ENCODE data around the gene VPS13C. TPM values are rescaled to one million over a fixed set of nuclear protein-coding genes. Genes with fewer than 3 reads are reported as not detected.

Gene VPS13C
- total RNA-seq (2014; rRNA removed; shearing (Covaris generic)), result 6.5 and 9.7 TPM in 2 replicates

GRCh38 chr15:62060113-62060895 lies at the start of gene VPS13C:
TSS of gene VPS13C (minus strand) at chr15:62060447. CDS start at chr15:62060374, 73 bp downstream.
- DNase-seq, result peak; percentile 94
- H3K36me3 ChIP-seq (replicated peaks; ENCODE audit: control insufficient read depth, insufficient read depth, low read length), result no peaks in the 10 kb centered on the region
- H3K4me3 ChIP-seq (ENCODE audit: insufficient read depth, low read depth, low read length), result peak within 1 kb of the TSS; percentile 80
- peaks cover 31% of the 10 kb centered on the region for H3K27me3 ChIP-seq (ENCODE audit: control insufficient read depth, insufficient read depth, low read length)

DNA sequence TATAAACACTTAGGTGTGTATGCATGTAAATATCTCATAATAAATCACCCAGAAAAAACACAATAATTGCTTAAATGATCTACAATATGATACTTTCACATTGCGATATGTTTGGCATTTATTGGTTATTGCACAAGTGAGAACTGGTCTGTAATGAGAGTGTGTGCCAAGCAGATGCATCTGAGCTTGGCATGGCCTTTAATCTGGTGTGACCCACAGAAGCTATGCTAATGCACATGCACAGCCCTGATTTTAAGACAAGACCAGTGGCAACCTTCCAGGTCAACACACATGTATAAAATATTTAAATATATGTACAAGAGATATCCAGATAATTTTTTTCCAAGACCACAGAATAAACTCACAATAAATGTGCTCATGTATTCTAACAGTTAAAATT lies 49.2 kb upstream of the VPS13C start:
- Histone ChIP-seq H3K27me3 (ENCODE audit: control insufficient read depth, insufficient read depth, low read length) (no peaks in the 10 kb centered on the region), H3K36me3 (replicated peaks; ENCODE audit: control insufficient read depth, insufficient read depth, low read length) (no peaks in the 10 kb centered on the region), H3K4me3 (ENCODE audit: insufficient read depth, low read depth, low read length) (no peak overlapping the region)
- DNase-seq, result no peak

GRCh38 chr15:62108411-62108810 lies 48.2 kb upstream of the VPS13C start:
- no peaks in the 10 kb centered on the region for H3K27me3 ChIP-seq (ENCODE audit: control insufficient read depth, insufficient read depth, low read length)
- no peak for DNase-seq
- H3K4me3 ChIP-seq (ENCODE audit: insufficient read depth, low read depth, low read length), result no peak overlapping the region

DNA sequence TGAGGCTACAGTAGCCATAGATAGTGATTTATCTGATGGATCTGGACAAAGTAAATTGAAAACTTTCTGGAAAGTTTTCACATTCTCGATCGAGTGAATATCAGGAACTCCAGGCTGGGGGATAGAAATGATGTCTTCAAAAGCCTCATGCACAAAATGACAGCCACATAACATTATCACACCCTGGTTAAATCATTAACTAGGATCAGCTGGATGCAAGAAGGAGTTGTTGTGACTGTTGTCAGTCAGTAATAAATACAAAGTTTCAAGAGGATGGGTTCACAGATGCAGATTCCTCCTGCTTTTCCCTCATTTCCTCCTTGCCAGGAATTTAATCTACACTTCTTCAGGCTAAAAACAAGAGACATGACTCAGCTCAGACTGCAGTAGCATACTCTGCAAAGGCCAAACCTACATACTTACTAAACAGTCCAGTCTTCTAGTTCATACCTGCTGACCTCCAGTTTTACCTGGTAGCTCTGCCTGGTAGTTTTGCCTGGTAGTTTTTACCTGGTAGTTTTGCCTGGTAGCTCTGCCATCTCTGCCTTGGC lies 47.4 kb upstream of the VPS13C start:
- H3K36me3 ChIP-seq (replicated peaks; ENCODE audit: control insufficient read depth, insufficient read depth, low read length), result no peaks in the 10 kb centered on the region
- no peaks in the 10 kb centered on the region for H3K27me3 ChIP-seq (ENCODE audit: control insufficient read depth, insufficient read depth, low read length)
- DNase-seq, result no peak
- no peak overlapping the region for H3K4me3 ChIP-seq (ENCODE audit: insufficient read depth, low read depth, low read length)

More at GRCh38 chr15:62108411-62108810, 48.2 kb upstream of the VPS13C start:
- no peaks in the 10 kb centered on the region for H3K36me3 ChIP-seq (replicated peaks; ENCODE audit: control insufficient read depth, insufficient read depth, low read length)

GRCh38 chr15:62106096-62106495 lies 45.8 kb upstream of the VPS13C start:
- DNase-seq, result no peak
- no peaks in the 10 kb centered on the region for H3K27me3 ChIP-seq (ENCODE audit: control insufficient read depth, insufficient read depth, low read length)
- H3K36me3 ChIP-seq (replicated peaks; ENCODE audit: control insufficient read depth, insufficient read depth, low read length), result no peaks in the 10 kb centered on the region
- H3K4me3 ChIP-seq (ENCODE audit: insufficient read depth, low read depth, low read length), result no peak overlapping the region

- H3K36me3 ChIP-seq (replicated peaks; ENCODE audit: control insufficient read depth, insufficient read depth, low read length), result no peaks in the 10 kb centered on the region
- no peak for DNase-seq
- no peak overlapping the region for H3K4me3 ChIP-seq (ENCODE audit: insufficient read depth, low read depth, low read length)
- no peaks in the 10 kb centered on the region for H3K27me3 ChIP-seq (ENCODE audit: control insufficient read depth, insufficient read depth, low read length)
Measured at GRCh38 chr15:62105266-62105665, 45.0 kb upstream of the VPS13C start.

DNA sequence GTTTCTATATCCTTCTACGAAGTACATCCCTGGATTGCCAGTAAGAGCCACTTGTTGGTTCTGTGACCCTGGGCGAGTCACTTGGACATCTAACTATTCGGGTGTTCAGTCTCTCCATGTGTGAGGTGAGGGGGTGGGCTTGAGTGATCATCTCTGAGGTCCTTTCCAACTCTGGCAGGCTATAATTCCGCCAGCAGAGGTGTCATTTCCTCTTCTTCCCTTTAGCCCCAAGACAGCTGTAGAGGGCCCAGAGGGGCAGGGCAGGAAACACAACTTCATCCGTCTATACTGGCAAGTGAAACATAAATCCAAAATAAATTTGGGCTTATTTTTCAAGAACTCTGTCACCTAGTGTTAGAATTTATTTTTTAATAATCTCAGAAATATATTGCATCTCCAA lies 44.6 kb upstream of the VPS13C start:
- Histone ChIP-seq H3K36me3 (replicated peaks; ENCODE audit: control insufficient read depth, insufficient read depth, low read length) (no peaks in the 10 kb centered on the region), H3K27me3 (ENCODE audit: control insufficient read depth, insufficient read depth, low read length) (no peaks in the 10 kb centered on the region), H3K4me3 (ENCODE audit: insufficient read depth, low read depth, low read length) (no peak overlapping the region)
- DNase-seq, result no peak

GRCh38 chr15:62104401-62104800 lies 44.2 kb upstream of the VPS13C start:
- Histone ChIP-seq H3K27me3 (ENCODE audit: control insufficient read depth, insufficient read depth, low read length) (no peaks in the 10 kb centered on the region), H3K4me3 (ENCODE audit: insufficient read depth, low read depth, low read length) (no peak overlapping the region), H3K36me3 (replicated peaks; ENCODE audit: control insufficient read depth, insufficient read depth, low read length) (no peaks in the 10 kb centered on the region)
- DNase-seq, result no peak

GRCh38 chr15:62103431-62103830 lies 43.2 kb upstream of the VPS13C start:
- H3K4me3 ChIP-seq (ENCODE audit: insufficient read depth, low read depth, low read length), result no peak overlapping the region
- no peaks in the 10 kb centered on the region for H3K36me3 ChIP-seq (replicated peaks; ENCODE audit: control insufficient read depth, insufficient read depth, low read length)
- no peak for DNase-seq
- no peaks in the 10 kb centered on the region for H3K27me3 ChIP-seq (ENCODE audit: control insufficient read depth, insufficient read depth, low read length)

- Histone ChIP-seq H3K4me3 (ENCODE audit: insufficient read depth, low read depth, low read length) (no peak overlapping the region), H3K27me3 (ENCODE audit: control insufficient read depth, insufficient read depth, low read length) (no peaks in the 10 kb centered on the region; the same call in 1 of the 2 replicates), H3K36me3 (replicated peaks; ENCODE audit: control insufficient read depth, insufficient read depth, low read length) (no peaks in the 10 kb centered on the region)
- DNase-seq, result no peak
Measured at GRCh38 chr15:62099094-62099601, 38.9 kb upstream of the VPS13C start.

- no peak overlapping the region for H3K4me3 ChIP-seq (ENCODE audit: insufficient read depth, low read depth, low read length)
- DNase-seq, result no peak
- no peaks in the 10 kb centered on the region; the same call in 1 of the 2 replicates for H3K27me3 ChIP-seq (ENCODE audit: control insufficient read depth, insufficient read depth, low read length)
- no peaks in the 10 kb centered on the region for H3K36me3 ChIP-seq (replicated peaks; ENCODE audit: control insufficient read depth, insufficient read depth, low read length)
Measured at GRCh38 chr15:62094388-62094787, 34.1 kb upstream of the VPS13C start.

DNA sequence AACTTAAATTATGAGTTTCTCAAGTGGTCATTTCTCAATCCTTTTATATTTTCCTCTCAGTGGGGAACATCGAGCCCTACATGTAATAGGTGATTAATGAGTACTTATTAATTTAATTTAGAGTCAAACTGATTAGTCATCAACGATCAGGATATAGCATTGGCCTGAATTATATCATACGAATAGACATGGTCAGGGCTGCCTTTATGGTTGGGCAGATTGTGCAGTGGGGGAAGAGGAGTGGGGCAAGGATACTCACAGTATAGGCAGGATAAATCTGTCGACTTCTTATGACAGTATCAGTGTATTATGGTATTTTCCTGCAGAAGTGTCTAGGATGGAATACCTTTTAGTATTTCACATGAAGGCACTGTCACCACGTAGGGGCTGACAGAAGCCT lies 33.6 kb upstream of the VPS13C start:
- Histone ChIP-seq H3K27me3 (ENCODE audit: control insufficient read depth, insufficient read depth, low read length) (no peaks in the 10 kb centered on the region; the same call in 1 of the 2 replicates), H3K36me3 (replicated peaks; ENCODE audit: control insufficient read depth, insufficient read depth, low read length) (no peaks in the 10 kb centered on the region), H3K4me3 (ENCODE audit: insufficient read depth, low read depth, low read length) (no peak overlapping the region)
- DNase-seq, result no peak

- Histone ChIP-seq H3K4me3 (ENCODE audit: insufficient read depth, low read depth, low read length) (no peak overlapping the region), H3K27me3 (ENCODE audit: control insufficient read depth, insufficient read depth, low read length) (no peaks in the 10 kb centered on the region), H3K36me3 (replicated peaks; ENCODE audit: control insufficient read depth, insufficient read depth, low read length) (no peaks in the 10 kb centered on the region)
- no peak for DNase-seq
Measured at GRCh38 chr15:62090988-62091387, 30.7 kb upstream of the VPS13C start.

- no peaks in the 10 kb centered on the region for H3K36me3 ChIP-seq (replicated peaks; ENCODE audit: control insufficient read depth, insufficient read depth, low read length)
- H3K4me3 ChIP-seq (ENCODE audit: insufficient read depth, low read depth, low read length), result no peak overlapping the region
- DNase-seq, result no peak
- H3K27me3 ChIP-seq (ENCODE audit: control insufficient read depth, insufficient read depth, low read length), result no peaks in the 10 kb centered on the region
Measured at GRCh38 chr15:62089616-62090015, 29.4 kb upstream of the VPS13C start.

DNA sequence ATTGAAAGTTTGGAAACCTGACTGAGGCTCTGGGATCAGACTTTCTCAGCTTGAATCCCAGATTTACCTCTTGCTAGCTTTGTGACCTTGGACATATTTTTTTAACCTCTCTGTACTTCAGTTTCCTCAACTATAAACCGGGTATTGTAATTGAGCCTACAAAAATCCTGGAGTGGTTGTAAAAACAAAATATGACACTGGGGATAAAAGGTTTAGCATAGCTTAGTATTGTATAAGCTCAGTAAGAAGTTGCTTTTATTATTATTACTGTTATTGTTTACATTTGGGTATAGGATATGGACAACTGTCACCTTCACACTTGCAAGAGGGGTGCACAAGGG lies 28.1 kb upstream of the VPS13C start:
- no peaks in the 10 kb centered on the region for H3K36me3 ChIP-seq (replicated peaks; ENCODE audit: control insufficient read depth, insufficient read depth, low read length)

More for the DNA sequence above, 28.1 kb upstream of the VPS13C start:
- Histone ChIP-seq H3K27me3 (ENCODE audit: control insufficient read depth, insufficient read depth, low read length) (no peaks in the 10 kb centered on the region), H3K4me3 (ENCODE audit: insufficient read depth, low read depth, low read length) (no peak overlapping the region)
- no peak for DNase-seq
